GM21529 (cell line): ENCODE results near the gene GVQW3.

Experiments
- ATAC-seq: cut with Tn5 transposase; IDR thresholded peaks from one replicate; pipeline ENCODE4 v1.9.1; 2021; ENCODE audit not compliant: unreplicated experiment

The GVQW3 gene

DNA sequence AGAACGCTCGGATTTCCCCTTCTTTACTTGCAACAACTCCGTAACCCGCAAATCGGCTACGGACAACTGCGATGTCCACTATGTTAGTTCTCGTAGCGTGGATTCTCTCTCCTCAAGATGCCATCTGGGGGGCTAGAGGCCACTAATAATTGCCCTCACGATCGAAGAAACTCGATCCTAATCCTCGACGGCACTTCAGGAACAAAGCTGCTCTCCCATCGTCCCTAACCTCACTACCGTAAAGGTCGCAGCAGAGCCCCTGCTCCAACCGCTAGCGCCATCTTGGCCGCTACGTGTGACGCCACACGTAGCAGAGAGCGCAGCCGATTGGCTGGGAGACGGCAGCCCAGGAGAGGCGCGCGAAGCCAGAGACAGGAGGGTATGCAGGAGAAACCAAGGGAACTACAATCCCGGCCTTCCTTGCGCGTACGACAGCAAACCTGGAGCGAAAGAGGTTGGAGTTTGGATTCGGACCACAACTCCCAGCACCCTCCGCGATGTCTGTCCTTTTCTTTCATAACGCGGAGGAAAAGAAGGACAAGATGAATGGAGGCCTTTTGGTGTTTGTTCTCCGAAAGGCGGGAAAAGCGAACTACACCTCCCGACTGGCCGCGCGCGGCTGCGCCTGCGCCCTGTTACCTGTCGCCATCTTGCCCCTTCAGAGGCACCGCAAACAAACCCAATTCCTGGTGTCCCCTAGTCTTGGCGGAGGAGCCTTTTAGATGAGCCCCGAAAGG, 63.4 kb downstream of the GVQW3 start, which contains the start of gene EMSY:
Gene EMSY, plus strand, starts transcription at position 635 of the 737 bp plus-strand sequence. CDS start 1,921 bp downstream, outside the sequence.
- ATAC-seq = peak; percentile 93

DNA sequence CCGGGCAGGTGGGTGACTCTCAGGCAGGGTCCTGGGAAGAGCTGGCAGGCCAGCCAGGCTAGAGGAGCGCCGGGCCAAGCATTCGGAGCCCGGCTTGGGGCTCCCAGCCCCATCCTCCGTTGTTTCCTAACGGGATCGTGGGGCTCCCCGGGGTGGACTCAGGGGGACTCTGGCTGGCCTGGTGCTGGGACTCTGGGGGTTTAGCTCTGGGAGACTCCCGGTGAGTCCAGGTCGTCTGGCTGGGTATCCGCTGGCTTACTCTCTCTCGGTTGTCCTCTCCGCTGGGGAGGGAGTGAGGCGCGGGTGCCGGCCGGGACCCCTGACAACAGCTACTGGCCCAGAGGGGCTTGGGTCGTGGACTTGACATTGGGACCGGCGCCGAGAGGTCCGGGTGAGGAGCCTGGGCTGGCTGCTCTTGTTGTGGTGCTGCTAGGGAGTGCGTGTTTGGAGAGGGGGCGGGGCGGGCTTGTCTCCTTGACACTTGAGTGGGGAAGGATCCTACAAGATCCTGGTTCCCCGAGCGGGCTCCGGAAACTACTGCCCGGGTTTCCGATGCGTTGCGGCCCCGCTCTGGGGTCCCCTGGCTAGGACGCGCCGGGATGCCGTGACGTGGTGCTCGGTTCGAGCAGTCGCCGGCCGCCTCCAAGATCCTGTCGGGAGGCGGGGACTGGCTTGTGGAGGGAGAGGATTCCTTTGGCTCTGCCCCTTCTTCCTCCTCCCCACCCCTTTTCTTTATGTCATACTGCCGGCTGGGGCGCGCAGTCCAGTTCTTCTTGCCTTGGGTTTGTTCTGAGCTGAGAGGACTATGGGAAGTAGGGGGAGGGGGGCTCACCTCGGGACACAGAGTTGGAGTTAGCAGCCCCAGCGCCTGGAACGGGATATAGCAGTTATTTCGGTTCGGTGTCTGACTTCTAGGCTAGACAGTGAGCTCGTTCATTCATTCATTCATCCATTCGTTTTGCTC, 64.3 kb downstream of the GVQW3 start:
- peak; percentile 30 for ATAC-seq

DNA sequence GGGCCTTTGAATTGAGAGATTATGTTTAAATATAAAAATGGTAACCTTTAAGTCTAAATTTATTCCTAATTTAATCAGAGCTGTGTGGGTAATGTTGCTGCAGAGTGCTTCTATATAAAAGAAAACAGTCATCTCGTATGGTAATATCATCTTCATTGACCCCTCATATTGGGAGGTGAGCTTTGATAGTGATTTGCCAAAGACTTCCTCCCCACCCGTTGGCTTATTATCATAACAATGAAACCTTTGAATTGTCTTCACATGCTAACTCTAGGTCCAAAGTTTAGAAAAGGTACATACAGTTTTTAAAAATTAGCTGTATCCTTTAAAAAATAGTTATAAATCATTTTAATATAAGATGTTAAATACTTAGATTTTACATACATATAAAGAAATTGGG, 67.4 kb downstream of the GVQW3 start:
- no peak for ATAC-seq

DNA sequence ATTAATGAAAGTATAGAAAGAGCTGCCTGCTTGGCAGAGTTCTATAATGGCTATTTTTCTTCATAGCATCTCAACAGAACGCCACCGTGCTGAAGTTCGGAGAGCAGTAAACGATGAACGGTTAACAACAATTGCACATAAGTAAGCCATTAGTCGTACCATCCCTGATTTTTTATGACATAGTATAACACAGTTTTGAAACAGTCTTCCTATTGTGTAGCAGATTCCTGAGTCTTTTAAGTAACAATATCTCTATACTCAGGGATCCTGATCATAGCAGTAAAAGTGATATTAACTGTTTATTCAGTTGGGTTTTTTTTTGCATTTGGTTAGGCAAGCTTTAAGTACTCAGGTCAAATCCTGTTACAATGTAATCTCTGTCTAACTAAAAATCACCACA, 72.1 kb downstream of the GVQW3 start:
- ATAC-seq = no peak

DNA sequence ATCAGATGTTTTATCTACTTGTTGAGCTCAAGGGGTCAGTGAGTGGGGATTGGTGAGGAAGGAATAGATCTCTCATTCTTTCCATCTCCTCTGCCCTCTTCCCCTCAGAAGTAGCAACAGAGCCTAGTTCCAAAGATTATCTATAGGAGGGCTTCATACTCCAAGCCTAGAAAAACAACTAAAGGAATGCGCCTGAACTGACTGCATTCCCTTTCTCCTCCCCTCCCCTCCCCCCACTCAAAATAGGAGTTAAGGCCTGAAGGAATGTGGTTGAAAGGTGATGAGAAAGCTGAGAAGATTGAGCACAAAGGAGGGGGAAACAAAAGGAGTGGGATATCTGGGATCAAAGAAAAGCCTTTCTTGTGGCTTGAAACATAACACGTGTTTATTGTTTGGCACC, 74.2 kb downstream of the GVQW3 start:
- ATAC-seq = no peak

DNA sequence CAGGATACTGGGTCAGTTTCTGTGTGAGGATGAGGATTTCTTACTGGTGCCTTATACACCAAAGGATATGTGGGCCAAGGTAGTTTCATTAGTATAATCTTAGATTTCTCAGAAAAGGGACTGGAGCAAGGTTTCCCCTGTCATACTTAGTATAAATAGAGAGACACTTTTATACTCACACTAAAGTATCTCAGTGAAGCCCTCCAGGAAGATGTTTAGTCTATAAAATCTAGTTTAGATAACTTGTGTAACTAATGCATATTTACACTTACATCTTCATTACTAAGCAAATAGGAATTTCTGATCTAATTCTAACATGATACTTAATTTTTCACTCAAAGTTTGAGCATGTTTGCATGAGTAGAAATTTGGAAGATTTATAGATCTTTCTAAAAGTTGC, 74.8 kb downstream of the GVQW3 start:
- no peak for ATAC-seq

DNA sequence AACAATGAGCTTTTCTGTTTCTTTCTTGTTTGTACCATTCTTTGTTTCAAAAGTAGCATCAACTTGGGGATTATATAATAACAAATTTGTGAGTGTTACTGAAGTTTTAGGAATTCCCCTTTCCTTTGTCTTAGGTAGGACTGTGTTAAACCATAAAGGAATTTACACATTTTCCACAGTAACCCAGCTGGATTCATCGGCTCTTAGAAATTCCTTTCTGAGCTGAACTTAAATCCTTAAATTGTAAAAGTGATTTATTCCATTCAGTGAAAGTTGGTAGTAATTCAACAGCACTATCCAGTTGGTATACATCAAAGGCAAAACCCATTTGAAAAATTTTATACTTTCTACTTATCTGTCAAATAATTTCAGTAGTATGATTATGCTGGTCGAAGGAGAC, 75.4 kb downstream of the GVQW3 start:
- no peak for ATAC-seq
